CD4-positive, alpha-beta T cell treated with Interleukin-1 beta for 1 hour (primary cell): Measurements from ENCODE around the gene ADGRD1.

ENCODE experiments used
- DNase-seq, 2 donors: peaks; one replicate each; pipeline ENCODE4 v3.0.0-alpha.2; 2020 to 2022

The ADGRD1 gene

DNA sequence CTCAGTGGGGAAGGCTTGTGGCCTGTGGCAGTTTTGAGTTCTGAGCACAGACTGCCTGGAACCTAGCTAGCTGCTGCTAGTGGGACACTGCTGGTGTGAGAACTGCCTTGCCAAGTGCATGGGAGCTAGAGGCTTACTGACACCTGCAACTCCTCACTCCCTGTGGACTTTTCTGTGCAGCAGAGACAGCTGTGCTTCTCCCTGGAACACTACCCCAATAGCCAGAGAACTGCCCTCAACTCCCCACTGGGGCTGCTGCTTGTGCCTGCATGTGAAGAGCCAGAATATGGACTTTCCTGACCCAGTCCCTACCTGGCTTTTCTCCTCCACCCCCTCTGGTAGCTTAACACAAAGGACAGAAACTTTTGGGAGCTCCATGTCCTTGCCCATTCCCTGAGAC is 222.6 kb downstream of the ADGRD1 start:
- no peak for DNase-seq

DNA sequence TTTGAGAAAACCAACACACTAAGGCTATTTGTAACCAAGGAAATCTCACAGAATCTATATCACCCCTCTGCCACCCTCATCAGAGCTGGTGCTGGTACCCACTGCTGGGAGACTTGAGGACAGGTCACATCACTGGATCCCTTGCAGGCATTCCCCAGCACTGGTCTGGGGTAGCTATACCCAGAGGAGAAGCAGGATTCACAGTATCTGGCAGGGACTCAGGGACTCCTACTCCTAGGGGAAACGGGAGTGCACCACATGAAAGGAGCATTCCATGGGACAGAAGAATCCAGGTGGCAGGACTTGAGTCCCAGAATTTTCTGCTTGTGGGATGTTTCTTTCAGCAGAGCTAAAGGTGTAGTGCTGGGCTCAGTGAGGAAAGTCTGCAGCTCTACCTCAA is 223.2 kb downstream of the ADGRD1 start:
- no peak for DNase-seq

DNA sequence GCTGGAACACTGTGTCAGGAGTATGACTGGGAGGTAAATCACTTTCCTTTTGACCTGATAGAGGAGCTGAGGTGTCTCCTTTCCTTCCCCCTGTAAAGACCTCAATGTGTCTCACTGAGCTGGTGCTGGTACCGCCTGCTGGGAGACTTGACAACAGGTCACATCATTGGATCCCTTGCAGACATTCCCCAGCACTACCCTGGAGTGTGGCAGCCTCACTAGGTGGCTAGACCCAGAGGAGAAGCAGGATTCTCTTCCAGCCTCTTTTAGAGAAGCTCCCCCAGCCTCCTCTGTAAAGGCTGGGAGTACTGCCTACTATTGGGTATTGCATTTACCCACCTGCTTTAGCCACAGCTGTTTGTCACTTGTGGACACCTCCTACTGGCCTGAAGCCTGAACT is 223.9 kb downstream of the ADGRD1 start:
- no peak for DNase-seq

GRCh38 chr12:131187602-131188001 is 233.9 kb downstream of the ADGRD1 start:
- DNase-seq: no peak

- no peak for DNase-seq
These were observed 234.7 kb downstream of the ADGRD1 start for GRCh38 chr12:131188131-131189050.

GRCh38 chr12:131189781-131190180 is 236.1 kb downstream of the ADGRD1 start:
- no peak for DNase-seq

GRCh38 chr12:131190965-131191364 is 237.3 kb downstream of the ADGRD1 start:
- no peak for DNase-seq
